Measurements from ENCODE around the gene RBP5.

- TF ChIP-seq CTCF (IDR thresholded peaks at IDR 0.05): no peak
- TF ChIP-seq POLR2A (IDR thresholded peaks at IDR 0.05): no peak
Observed at GRCh38 chr12:7154042-7154441, 25.4 kb upstream of the RBP5 start.

Measured in thyroid gland (tissue), 4 donors.